Measurements from ENCODE around the gene SLC25A18. TPM values are rescaled to one million over a fixed set of nuclear protein-coding genes. Genes with fewer than 3 reads are reported as not detected.

The SLC25A18 gene
- polyA plus RNA-seq, 5 donors = 0.29 to 0.64 (median 0.40) TPM

Other genes with a start within 250 kb of the SLC25A18 start
- 10 to 100 TPM; 13.5 to 19.4 (median 16.5) TPM for gene CECR2, start 194.0 kb upstream of the SLC25A18 start, polyA plus RNA-seq (ENCODE audit: insufficient read depth in 1 of 5, insufficient read length in 5 of 5, low replicate concordance in 1 of 5)
- gene ATP6V1E1, start 65.3 kb downstream of the SLC25A18 start, polyA plus RNA-seq (ENCODE audit: insufficient read depth in 1 of 5, insufficient read length in 5 of 5, low replicate concordance in 1 of 5) = 100 to 1,000 TPM in 3 of 5 donors, 10 to 100 TPM in 2; 92.8 to 104 (median 100) TPM
- 10 to 100 TPM; 31.2 to 36.4 (median 32.7) TPM for gene BCL2L13, start 75.3 kb downstream of the SLC25A18 start, polyA plus RNA-seq (ENCODE audit: insufficient read depth in 1 of 5, insufficient read length in 5 of 5, low replicate concordance in 1 of 5)
- gene BID, start 211.0 kb downstream of the SLC25A18 start, polyA plus RNA-seq (ENCODE audit: insufficient read depth in 1 of 5, insufficient read length in 5 of 5, low replicate concordance in 1 of 5) = 10 to 100 TPM; 16.8 to 30.9 (median 20.4) TPM